ENCODE measurements around the gene IL17A.
A peak's percentile ranks its signal among the peaks of the same experiment; 100 is the strongest.

IL17A gene

GRCh38 chr6:52186075-52186474, at the start of gene IL17A:
Gene IL17A (plus strand): TSS chr6:52186375. CDS start chr6:52186432, 57 bp downstream.
- DNase-seq = no peak

- no peak for DNase-seq
Measured at GRCh38 chr6:52136934-52137467, 49.2 kb upstream of the IL17A start.

GRCh38 chr6:52138284-52138683, 47.9 kb upstream of the IL17A start:
- no peak for DNase-seq

GRCh38 chr6:52139985-52140680, 46.0 kb upstream of the IL17A start:
- DNase-seq = no peak

- DNase-seq = no peak
Measured at GRCh38 chr6:52141596-52141995, 44.6 kb upstream of the IL17A start.

- DNase-seq = no peak
Measured at GRCh38 chr6:52142556-52142955, 43.6 kb upstream of the IL17A start.

GRCh38 chr6:52143551-52143950, 42.6 kb upstream of the IL17A start:
- DNase-seq = no peak

GRCh38 chr6:52144196-52145076, 41.7 kb upstream of the IL17A start:
- no peak for DNase-seq

- DNase-seq = no peak
Measured at GRCh38 chr6:52146851-52147445, 39.2 kb upstream of the IL17A start.

- no peak for DNase-seq
Measured at GRCh38 chr6:52149076-52149475, 37.1 kb upstream of the IL17A start.

- no peak for DNase-seq
Measured at GRCh38 chr6:52149949-52150348, 36.2 kb upstream of the IL17A start.

GRCh38 chr6:52152070-52152423, 34.1 kb upstream of the IL17A start:
- DNase-seq = no peak

GRCh38 chr6:52152711-52153160, 33.4 kb upstream of the IL17A start:
- DNase-seq = no peak

- DNase-seq = no peak
Measured at GRCh38 chr6:52154381-52154780, 31.8 kb upstream of the IL17A start.

- no peak for DNase-seq
Measured at GRCh38 chr6:52155791-52156576, 30.2 kb upstream of the IL17A start.

GRCh38 chr6:52157301-52157941, 28.8 kb upstream of the IL17A start:
- DNase-seq = peak; percentile 21

- no peak for DNase-seq
Measured at GRCh38 chr6:52160472-52161104, 25.6 kb upstream of the IL17A start.

GRCh38 chr6:52161689-52162438, 24.3 kb upstream of the IL17A start:
- DNase-seq = peak; percentile 23

GRCh38 chr6:52162940-52163908, 23.0 kb upstream of the IL17A start:
- DNase-seq = no peak

All from activated naive CD4-positive, alpha-beta T cell treated with anti-CD3 and anti-CD28 coated beads, Interleukin-2, amount 50 U/mL, for 16 hours (primary cell).